ENCODE data around the gene RAI14.
"Not testable (repeated sequence)": the region's sequence is repeated elsewhere in the genome, so short reads cannot be mapped to it uniquely, and the experiment has no call there.

Gene RAI14

DNA sequence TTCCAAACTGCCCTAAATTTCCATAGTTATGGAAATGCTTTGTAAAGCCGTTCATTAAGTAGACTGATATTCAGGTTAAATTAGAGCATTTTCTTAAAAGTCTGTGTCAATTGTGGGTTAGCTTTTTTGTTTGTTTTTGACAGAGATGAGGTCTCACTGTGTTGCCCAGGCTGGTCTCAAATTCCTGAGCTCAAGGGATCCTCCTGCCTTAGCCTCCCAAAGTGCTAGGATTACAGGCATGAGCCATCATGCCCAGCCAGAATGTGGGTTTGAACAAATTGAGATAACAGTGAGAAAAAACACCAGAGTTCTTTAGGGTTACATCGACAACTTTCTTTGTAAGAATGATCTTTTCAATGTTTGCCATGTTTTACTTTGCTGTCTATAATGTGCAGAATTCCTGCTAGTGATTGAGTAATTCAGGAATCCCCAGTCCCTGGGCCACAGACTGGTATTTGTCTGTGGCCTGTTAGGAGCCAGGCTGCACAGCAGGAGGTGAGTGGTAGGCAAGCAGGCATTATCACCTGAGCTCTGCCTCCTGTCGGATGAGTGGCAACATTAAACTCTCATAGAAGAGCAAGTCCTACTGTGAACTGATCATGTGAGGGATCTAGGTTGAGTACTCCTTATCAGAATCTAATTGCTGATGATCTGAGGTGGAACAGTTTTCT lies 80.5 kb downstream of the RAI14 start:
- DNase-seq = no peak

DNA sequence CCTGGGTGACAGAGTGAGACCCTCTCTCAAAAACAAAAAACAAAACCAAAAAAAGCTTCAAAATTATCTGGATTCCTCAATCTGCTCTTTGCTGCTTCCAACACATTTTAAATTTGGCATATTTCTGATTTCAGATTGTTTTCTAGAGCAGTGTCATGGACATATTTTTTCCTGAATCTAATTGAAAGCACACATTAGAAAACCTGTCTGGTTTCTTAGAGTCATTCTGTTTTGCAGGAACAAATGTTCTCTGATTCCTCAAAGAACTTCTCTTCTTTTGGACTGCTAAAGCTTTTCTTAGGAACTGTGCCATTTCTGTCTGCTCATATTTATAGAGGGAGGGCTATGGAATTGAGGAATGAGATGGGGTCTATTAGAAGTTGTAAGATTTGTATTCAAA lies 81.6 kb downstream of the RAI14 start:
- no peak for DNase-seq

DNA sequence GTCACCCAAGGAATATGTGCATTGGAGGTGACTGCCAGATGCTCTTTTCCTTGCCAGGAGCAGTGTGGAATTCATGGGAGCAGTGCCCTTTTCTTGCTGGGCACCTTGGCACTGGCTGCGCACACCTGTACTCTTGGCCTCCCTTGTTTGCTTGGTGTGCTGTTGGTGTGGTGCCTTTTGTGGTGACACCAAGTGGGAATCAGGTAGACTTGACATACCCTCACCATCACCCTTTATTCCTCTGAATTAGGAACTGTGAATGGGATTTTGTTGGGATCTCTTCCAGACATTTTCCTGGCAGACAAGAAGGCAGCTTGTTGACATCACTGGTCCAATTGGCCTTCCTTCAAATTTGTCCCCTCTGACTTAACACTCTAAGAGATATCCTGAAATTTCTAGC lies 82.3 kb downstream of the RAI14 start:
- no peak for DNase-seq

DNA sequence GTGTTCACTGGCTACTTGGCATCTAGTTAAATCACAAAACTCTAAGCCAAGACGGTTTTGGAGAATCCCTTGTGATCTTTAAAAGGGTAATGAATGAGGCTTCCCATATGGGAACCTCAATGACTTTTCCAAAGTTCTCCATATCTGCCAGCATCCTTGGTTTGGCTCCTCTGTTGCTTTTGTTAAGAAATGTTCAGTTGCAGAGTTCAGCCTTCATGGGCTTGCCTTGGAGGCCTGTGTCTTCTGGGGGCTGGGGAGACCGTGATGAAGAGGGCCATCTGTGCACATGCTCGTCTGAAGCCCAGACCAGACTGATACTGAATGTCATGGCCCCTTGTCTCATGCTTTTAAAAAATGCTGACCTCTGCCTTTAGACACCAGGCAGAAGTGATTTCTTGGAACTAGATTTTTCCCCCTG lies 84.3 kb downstream of the RAI14 start:
- DNase-seq = no peak

DNA sequence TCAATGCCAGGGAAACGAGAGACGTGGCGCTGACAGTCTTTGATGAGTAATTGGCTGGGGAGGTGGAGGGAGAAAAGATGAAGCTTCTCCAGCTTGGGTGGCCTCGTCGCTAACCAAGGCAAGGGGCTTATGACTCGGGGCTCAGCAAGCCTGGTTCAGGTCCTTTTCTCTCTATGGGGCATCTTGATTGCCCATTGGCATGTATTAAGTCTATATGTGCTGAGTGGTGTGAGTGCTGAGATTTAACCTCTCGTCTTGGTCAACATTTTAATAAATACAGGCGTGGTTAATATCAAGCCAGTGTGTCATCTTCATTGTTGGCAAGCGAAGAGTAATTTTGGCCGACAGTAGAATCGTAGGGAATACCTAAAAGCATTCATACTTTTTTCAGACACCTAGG lies 85.9 kb downstream of the RAI14 start:
- no peak for DNase-seq

DNA sequence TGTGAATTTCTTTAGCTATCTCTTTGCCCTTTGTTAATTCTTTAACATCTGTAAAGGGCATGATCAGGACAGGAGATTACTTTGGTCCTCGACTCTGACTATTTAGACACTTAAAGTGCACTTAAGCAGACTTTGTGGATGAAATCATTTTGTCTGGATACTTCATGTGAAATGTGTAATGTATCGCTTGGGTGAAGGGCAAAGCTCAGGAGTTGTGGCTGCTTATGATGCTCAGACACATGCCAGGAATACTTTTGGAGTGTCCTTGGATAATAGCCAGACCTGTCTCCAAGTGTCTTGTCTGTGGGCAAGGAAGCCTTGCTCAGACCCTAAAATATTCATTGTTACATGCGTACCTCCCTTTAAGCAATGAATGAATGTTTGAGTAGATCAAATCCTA lies 87.8 kb downstream of the RAI14 start:
- DNase-seq = no peak

DNA sequence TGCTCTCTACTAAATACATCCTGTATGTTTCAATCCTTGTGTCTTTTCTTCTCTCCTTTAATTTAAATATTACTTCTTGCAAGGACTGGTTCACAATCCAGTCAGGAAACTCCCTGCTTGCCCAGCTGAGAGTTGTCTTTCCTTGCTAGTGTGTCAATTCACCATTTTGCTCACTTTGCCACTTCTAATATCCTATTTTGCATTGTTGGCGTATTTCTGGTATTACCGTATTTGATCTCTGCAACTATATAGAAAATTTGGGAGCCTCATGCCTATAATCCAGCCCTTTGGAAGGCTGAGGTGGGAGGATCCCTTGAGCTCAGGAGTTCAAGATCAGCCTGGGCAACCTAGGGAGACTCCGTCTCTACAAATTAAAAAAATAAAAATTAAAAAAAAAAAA lies 92.3 kb downstream of the RAI14 start:
- no peak for DNase-seq

DNA sequence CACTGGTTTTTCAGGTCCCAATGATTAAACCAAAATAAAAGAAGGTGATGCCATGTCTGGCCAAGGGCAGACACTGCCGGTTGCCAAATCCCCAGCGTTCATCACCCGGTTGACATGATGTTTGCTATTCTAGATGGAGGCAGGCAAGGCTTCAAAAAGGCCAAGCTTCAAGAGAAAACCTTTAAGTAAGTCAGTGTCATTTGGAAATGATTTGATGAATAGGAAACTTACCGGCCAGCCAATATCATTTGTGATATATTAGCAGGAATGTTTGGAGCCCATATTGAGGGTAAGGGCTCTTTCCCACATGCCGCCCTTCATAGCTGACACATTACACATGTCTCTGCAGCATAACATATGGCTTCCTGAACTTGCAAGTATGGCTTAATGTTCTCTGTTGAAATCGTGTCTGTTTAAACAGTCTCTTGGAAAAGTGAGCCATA lies 93.3 kb downstream of the RAI14 start:
- DNase-seq = no peak

DNA sequence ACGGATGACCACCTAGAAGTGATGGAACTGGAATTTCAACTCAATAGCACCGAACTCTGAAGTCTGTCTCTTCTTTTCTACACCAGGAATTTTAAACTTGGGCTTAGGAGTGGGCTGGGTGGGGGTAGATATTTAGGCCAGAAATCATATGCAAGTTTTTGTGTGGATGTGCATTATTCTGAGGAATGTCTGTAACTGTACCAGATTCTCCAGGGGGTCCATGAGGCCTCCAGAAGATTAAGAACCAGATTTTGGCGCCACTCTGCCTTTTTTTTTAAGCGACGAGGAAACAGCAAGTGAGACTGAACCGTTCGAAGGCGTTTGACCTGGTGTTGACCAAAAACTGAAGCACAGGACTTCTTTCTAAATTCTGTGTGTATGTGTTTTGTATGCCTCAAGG lies 94.1 kb downstream of the RAI14 start:
- no peak for DNase-seq

DNA sequence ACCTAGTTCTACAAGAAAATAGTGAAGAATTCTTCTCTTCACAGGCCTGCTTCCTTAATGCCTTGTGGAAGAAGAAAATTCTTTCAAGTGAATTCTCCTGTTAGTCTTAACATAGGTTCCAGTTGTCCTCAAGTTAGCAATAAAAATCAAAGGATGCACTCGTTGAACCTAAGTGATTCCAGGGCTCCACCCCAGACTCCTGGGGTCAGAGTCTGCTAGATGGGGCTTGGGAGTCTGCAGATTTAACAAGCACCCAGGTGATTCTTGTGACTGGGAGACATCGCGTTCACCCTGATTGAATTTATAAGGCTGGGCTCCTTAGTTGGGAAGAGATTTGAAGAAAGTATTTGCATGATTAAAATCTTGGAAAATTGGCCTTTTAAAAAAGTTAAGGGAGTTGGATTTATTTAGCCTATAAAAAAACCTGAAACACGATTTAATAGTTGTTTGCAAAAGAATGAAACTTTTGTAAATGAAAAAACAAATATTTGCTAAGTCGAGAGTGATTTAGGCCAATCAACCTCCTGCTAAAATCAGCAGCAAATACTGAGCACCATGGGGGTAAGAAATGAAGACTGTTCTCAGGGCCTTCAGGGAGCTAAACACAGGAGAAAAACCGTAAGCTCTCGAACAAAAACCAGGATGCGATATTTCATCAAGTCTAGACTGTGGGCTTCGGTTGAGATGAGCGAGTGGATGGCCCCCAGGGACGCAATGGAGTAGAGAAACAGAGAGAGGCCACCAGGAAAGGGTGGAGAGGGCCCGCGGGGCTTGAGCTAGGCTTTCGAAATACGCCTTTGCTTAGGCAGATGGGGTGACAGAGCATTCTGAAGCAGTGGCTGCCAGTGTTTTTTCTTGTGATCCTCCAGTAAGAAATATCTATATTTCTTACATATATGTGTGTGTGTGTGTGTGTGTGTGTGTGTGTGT lies 95.9 kb downstream of the RAI14 start:
- no peak for DNase-seq

DNA sequence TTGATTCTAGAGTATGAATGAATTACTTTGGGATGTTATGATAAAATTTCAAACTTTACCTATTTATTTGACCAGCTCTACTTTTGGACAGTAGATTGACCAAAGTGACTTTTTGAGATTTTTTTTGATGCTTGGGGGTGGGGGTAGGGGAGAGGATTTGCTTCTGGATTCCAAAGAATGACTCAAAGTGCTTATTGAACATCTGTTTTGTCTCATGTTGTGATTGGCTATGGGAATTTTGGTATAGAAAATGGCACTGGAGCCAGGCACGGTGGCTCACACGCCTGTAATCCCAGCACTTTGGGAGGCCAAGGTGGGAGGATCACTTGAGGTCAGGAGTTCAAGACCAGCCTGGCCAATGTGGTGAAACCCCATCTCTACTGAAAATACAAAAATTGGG lies 97.1 kb downstream of the RAI14 start:
- not testable (repeated sequence) for DNase-seq

DNA sequence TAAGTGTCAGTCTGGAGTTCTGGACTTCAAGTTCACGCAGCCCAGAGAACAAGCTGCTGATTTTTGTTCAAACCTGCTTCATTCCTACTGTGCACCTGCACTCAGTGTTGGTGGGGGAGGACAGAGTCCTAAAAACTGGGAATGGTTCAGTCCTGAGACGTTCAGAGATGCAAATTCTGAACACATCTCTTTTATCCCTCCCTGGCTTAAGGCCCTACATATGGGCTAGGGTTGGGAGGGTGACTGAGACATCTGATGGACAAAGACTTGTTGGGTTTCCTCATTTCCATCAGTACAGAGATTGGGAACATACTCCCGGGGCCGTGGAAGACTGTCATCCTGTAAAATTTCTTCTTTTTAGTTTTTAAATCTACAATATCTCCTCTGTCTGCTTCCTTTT lies 99.8 kb downstream of the RAI14 start:
- no peak for DNase-seq

DNA sequence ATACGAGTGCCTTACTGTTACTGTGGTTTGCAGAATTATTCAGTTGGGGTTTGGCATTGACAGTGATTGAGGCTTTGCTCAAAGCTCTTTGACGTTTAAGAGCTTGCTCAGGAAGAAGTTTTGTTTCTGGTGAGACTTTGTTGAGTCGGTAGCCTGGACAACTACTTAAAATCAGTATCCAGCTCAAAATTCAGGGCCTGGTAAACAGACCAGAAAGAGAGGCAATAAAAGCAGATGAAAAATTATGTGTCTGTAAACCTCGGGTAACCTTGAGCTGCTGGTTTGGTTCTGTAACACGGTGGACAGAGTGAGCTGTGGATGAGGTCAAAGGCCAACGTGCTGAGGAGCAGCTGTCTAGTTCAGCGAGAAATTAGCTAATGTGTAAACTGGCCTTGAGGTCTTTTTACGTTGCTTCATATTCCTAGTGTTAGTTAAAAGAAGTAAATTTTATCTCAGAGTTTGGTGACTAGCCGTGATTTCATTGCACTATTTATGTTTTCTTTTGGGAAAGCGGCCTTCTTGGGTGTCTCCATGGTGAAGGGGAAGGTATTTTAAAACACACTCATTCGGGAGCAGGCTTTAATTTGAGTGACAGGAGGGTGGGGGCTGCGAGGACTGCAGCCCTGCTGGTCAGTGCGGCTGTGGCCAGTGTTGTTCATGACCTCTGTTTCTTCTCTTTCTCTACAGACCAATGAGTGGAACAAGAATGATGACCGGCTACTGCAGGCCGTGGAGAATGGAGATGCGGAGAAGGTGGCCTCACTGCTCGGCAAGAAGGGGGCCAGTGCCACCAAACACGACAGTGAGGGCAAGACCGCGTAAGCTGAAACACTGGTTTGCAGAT lies 100.9 kb downstream of the RAI14 start:
- DNase-seq = no peak

DNA sequence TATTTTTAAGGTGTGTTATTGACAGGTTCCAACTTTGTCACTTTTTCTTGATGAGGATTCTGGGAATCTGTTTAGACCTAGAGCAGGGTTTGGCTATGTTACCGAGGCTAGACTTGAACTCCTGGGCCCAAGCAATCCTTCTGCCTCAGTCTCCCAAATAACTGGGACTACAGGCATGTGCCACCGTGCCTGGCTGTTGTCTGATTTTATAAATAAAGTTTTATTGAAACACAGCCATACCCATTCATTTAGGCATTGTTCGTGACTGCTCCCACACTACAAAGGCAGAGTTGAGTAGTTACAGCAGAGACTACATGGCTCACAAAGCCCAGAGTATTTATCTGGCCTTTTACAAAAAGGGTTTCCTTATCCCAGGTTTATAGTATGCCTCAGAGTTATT lies 102.4 kb downstream of the RAI14 start:
- DNase-seq = no peak

DNA sequence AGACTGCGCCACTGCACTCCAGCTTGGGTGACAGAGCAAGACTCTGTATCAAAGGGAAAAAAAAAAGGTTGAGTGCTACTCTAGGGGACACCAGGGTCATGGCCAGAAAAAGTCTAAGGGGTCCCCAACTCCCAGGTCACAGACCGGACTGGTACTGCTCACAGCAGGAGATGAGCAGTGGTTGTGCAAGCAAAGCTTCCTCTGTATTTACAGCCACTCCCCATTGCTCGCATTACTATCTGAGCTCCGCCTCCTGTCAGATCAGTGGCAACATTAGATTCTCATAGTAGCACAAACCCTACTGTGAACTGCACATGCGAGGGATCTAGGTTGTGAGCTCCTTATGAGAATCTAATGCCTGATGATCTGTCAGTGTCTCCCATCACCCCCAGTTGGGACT lies 103.1 kb downstream of the RAI14 start:
- not testable (repeated sequence) for DNase-seq

DNA sequence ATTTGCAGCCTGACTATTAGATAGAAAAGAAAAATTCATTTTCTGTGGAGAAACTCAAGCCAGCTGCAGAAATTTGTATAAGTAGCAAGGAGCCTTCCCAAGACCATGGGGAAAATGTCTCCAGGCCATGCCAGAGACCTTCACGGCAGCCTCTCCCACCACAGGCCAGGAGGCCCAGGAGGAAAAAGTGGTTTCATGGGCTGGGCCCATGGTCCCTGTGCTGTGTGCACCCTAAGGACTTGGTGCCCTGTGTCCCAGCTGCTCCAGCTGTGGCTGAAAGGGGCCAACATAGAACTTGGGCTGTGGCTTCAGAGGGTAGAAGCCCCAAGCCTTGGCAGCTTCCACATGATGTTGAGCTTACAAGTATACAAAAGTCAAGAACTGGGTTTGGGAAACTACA lies 109.5 kb downstream of the RAI14 start:
- no peak for DNase-seq

DNA sequence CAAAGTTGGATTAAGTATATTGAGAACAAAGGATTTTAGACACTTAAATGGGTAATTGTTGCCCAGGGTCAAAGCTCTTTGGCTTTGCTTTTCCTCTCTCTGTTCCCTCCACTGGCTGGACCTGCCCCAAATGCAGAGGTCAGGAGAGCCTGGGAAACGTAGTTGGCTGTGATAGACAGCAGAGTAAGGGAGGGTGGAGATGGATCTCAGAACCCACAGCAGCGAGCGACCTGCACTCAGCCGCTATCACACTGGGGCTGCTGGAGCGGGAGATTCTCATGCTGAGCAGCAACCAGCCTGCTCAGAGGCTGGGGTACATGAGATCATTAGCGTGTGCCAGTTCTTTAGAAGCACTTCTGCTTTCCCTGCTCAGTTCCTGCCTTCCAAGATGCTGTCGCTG lies 111.1 kb downstream of the RAI14 start:
- DNase-seq = no peak

DNA sequence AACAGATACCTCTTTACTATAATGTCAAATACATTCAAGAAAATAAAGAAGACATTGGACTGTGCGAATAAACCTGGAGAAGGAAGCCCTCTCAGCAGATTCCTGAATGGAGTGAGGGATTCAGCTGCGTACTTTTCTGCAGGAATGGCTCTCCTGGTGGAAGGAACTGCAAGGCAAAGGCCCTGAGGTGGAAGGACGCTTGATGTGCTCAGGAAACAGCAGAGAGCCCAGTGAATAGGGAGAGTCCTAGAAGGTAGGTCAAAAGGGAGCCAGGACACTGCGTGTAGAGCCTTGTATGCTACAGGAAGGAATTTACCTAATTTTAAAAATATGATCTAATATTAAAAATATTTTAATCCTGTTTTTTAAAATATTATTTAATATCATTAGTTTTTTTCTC lies 114.4 kb downstream of the RAI14 start:
- DNase-seq = no peak

DNA sequence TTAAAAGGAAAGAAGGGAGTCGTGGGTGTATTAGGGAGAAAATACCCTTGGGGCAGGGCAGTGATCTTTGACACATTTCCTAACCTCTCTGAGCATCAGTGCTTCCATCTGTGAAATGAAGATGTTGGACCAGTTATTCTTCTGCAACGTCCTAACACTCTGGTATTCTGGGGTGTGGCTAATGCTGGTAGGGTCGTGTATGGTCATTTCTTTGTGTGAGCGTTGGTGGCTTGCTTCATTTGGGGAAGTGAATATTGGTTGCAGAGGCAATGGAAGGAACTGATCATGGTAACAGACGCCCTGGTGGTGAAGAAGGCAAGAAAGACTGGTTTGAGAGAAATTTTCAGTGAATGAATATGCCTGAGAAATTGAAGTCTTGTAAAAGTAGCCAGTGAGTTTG lies 114.9 kb downstream of the RAI14 start:
- no peak for DNase-seq

DNA sequence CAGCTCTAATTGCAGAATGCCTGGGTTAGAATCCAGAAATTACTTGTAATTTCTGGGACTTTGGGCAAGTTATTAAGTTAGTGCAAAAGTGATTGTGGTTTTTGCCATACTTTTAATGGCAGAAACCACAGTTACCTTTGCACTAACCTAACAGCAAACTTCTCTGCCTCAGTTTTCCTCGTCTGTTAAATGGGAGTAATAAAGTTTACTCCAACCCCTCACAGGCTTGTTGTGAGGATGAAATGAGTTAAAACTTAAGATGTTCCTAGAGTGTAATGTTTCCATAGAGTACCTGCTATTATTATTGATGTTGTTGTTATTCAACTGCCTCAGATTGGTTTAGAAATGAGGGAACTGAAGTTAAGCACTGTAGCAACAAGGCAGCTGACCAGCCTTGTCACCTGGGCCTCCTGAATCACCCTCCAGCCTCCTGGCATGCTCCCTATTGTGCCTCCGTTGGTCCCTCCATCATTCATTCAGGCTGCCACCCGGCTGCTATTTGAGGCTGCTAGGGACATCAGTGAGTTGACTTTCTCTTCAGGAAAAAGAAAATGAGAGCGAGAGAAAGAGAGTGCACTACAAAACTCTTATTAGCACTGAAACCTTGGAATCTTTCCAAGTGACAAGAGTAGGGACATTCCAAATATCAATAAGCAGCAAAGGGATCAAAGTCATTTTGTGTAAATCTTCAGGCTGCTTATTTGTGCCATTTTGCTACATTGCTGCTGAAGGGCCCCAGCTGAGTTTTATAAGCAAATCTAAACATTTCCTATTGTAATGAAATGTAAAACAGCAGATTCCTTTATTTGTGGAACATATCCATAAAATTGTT lies 116.4 kb downstream of the RAI14 start:
- no peak for DNase-seq

DNA sequence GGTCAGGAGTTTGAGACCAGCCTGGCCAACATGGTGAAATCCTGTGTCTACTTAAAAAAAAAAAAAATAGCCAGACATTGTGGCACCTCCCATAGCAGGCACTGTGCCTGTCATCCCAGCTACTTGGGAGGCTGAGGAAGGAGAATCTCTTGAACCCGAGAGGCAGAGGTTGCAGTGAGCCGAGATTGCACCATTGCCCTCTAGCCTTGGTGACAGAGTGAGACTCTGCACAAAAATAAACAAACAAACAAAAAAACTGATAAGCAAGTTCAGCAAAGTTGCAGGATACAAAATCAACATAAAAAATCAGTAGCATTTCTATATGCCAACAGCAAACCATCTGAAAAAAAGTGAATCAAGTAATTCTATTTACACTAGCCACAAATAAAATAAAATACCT lies 118.0 kb downstream of the RAI14 start:
- no peak for DNase-seq

DNA sequence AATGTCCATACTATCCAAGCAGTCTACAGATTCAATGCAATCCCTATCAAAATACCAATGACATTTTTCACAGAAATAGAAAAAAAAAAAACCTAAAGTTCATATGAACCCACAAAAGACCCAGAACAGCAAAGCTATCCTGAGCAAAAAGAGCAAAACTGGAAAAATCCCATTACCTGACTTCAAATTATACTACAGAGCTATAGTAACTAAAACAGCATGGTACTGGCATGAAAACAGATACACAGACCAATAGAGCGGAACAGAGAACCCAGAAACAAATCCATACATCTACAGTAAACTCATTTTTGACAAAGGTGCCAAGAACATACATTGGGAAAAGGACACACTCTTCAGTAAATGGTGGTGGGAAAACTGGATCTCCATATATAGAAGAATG lies 118.5 kb downstream of the RAI14 start:
- DNase-seq = not testable (repeated sequence)

DNA sequence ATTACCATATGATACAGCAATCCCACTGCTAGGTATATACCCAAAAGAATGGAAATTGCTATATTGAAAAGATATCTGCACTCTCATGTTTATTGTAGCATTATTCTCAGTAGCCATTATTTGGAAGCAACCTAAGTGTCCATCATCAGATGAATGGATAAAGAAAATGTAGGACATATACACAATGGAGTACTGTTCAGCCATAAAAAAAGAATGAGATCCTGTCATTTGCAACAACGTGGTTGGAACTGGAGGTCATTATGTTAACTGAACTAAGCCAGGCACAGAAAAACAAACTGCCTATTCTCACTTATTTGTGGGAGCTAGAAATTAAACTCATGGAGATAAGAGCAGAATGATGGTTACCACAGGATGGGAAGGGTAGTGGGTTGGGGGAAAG lies 119.8 kb downstream of the RAI14 start:
- DNase-seq = no peak

Data from activated CD4-positive, CD25-positive, alpha-beta regulatory T cell (primary cell).